GM21390 (cell line): ENCODE results near the gene DDX6.
"Not testable (repeated sequence)": the region's sequence is repeated elsewhere in the genome, so short reads cannot be mapped to it uniquely, and the experiment has no call there.

Experiments
- ATAC-seq: cut with Tn5 transposase; IDR thresholded peaks from one replicate; pipeline ENCODE4 v1.9.1; 2021; ENCODE audit not compliant: unreplicated experiment

The DDX6 gene

GRCh38 chr11:118791961-118792569 lies 1.1 kb upstream of the DDX6 start:
- no peak for ATAC-seq

- peak; percentile 27 for ATAC-seq
Measured at GRCh38 chr11:118790357-118791110, 430 bp downstream of the DDX6 start.

- ATAC-seq, result peak; percentile 3
Measured at GRCh38 chr11:118789501-118790356, 1.2 kb downstream of the DDX6 start.

- ATAC-seq, result no peak
Measured at GRCh38 chr11:118786657-118787056, 4.3 kb downstream of the DDX6 start.

GRCh38 chr11:118785362-118785761 lies 5.6 kb downstream of the DDX6 start:
- no peak for ATAC-seq

GRCh38 chr11:118783724-118784495 lies 7.1 kb downstream of the DDX6 start:
- ATAC-seq, result no peak

- not testable (repeated sequence) for ATAC-seq
Measured at GRCh38 chr11:118783324-118783723, 7.6 kb downstream of the DDX6 start.

- ATAC-seq, result no peak
Measured at GRCh38 chr11:118778898-118779297, 12.1 kb downstream of the DDX6 start.

- ATAC-seq, result no peak
Measured at GRCh38 chr11:118774032-118774431, 16.9 kb downstream of the DDX6 start.

GRCh38 chr11:118771547-118772288 lies 19.2 kb downstream of the DDX6 start:
- ATAC-seq, result no peak

GRCh38 chr11:118768690-118769089 lies 22.3 kb downstream of the DDX6 start:
- no peak for ATAC-seq

- ATAC-seq, result no peak
Measured at GRCh38 chr11:118766035-118766434, 24.9 kb downstream of the DDX6 start.

- not testable (repeated sequence) for ATAC-seq
Measured at GRCh38 chr11:118765095-118765691, 25.8 kb downstream of the DDX6 start.

GRCh38 chr11:118763041-118763440 lies 27.9 kb downstream of the DDX6 start:
- ATAC-seq, result no peak

GRCh38 chr11:118761981-118762380 lies 29.0 kb downstream of the DDX6 start:
- ATAC-seq, result not testable (repeated sequence)

GRCh38 chr11:118757876-118758399 lies 33.0 kb downstream of the DDX6 start:
- no peak for ATAC-seq

- no peak for ATAC-seq
Measured at GRCh38 chr11:118752654-118753053, 38.3 kb downstream of the DDX6 start.

GRCh38 chr11:118749429-118749828 lies 41.5 kb downstream of the DDX6 start:
- no peak for ATAC-seq

- no peak for ATAC-seq
Measured at GRCh38 chr11:118748056-118748455, 42.9 kb downstream of the DDX6 start.
